ENCODE measurements around the gene KLRF2.

GRCh38 chr12:9932270-9932669 is 51.0 kb downstream of the KLRF2 start, which contains the start of gene CLEC2A:
- no peak for TF ChIP-seq CHD2 (IDR thresholded peaks at IDR 0.05; ENCODE audit: low read length, partially characterized antibody)
- TF ChIP-seq, protein P1, sequence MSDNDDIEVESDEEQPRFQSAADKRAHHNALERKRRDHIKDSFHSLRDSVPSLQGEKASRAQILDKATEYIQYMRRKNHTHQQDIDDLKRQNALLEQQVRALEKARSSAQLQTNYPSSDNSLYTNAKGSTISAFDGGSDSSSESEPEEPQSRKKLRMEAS (IDR thresholded peaks at IDR 0.05; ENCODE audit: low read depth) = no peak
- no peak for TF ChIP-seq POLR2AphosphoS5 (IDR thresholded peaks at IDR 0.05; ENCODE audit: low read depth, low read length)
- no peak for TF ChIP-seq MXI1 (IDR thresholded peaks at IDR 0.05; ENCODE audit: low read depth, low read length)
- TF ChIP-seq GABPA (IDR thresholded peaks at IDR 0.05; ENCODE audit: low read depth) = no peak
- no peak for TF ChIP-seq FOSL2 (IDR thresholded peaks at IDR 0.05; ENCODE audit: borderline replicate concordance, low read depth)
- no peak for TF ChIP-seq CTCF (IDR thresholded peaks at IDR 0.05)
- TF ChIP-seq, protein P2, sequence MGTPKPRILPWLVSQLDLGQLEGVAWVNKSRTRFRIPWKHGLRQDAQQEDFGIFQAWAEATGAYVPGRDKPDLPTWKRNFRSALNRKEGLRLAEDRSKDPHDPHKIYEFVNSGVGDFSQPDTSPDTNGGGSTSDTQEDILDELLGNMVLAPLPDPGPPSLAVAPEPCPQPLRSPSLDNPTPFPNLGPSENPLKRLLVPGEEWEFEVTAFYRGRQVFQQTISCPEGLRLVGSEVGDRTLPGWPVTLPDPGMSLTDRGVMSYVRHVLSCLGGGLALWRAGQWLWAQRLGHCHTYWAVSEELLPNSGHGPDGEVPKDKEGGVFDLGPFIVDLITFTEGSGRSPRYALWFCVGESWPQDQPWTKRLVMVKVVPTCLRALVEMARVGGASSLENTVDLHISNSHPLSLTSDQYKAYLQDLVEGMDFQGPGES (IDR thresholded peaks at IDR 0.05; ENCODE audit: low read depth, low read length) = no peak
- TF ChIP-seq RXRA (IDR thresholded peaks at IDR 0.05; ENCODE audit: borderline replicate concordance, low read depth) = no peak
- no peak for TF ChIP-seq NRF1 (IDR thresholded peaks at IDR 0.05; ENCODE audit: low read depth, low read length)
- TF ChIP-seq NFIC (IDR thresholded peaks at IDR 0.05; ENCODE audit: borderline replicate concordance) = no peak
- TF ChIP-seq RCOR1 (IDR thresholded peaks at IDR 0.05; ENCODE audit: low read length) = no peak

Measured in SK-N-SH (cell line).